GM18502 (cell line): Measurements from ENCODE around the gene TCEANC.

ENCODE experiments used
- ATAC-seq: cut with Tn5 transposase; IDR thresholded peaks from one replicate; pipeline ENCODE4 v1.9.1; 2021; ENCODE audit warnings: mild to moderate bottlenecking; ENCODE audit not compliant: unreplicated experiment, poor library complexity

Gene TCEANC

DNA sequence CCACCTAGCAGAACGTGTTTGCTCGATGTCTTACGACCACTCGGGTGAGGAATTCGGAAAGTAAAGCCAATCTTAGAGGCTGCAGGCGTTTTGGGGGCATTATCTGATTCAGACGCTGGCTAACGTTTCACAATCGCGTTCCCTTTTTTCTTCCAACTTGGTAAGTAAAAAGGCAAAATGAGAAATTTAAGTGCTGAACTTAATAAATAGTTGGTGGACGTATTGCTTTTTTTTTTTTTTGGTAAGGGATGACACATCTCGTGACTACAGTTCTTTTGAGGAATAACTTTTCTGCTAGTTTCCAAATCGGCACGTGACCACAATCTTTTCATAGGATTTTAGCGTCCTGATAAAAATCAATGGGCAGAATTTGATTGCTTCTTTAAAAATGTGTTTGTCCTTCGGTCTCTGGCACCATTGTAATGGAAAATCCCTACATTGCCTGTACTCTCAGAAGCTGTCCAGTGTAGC, 36.8 kb downstream of the TCEANC start:
- no peak for ATAC-seq

DNA sequence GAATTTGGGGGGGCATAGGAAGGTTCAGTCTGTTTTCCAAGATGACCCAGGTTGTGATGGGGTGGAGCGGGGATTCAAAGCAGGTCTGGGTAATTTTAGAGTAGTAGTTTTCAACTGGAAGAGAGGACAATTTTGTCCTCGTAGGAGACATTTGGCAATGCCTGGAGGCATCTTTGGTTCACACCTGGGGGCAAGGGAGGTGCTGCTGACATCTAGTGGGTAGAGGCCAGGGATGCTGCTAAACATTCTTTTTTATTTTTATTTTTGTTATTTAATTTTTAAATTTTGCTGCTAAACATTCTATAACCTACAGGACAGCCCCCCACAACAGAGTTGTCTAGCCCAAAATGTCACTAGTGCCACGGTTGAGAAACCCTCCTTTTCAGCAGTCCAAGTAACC, 37.9 kb downstream of the TCEANC start:
- no peak for ATAC-seq

DNA sequence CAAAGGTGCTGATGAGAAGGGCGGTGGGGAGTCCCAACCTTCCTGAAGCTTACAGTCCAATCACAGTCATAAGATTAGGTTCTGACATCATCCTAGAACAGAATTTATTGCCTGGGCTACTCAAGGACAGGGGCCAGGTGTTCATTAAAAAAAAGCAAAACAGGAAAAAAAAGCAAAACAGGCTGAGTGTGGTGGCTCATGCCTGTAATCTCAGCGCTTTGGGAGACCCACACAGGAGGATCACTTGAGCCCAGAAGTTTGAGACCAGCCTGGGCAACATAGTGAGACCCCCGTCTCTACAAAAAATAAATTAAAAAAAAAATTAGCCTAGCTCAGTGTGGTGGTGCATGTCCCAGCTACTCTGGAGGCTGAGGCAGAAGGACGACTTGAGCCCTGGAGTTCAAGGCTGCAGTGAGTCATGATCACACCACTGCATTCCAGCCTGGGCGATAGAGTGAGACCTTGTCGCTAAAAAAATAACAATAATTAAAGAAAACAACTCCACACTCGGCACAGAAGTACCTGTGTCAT, 39.0 kb downstream of the TCEANC start:
- ATAC-seq: no peak

DNA sequence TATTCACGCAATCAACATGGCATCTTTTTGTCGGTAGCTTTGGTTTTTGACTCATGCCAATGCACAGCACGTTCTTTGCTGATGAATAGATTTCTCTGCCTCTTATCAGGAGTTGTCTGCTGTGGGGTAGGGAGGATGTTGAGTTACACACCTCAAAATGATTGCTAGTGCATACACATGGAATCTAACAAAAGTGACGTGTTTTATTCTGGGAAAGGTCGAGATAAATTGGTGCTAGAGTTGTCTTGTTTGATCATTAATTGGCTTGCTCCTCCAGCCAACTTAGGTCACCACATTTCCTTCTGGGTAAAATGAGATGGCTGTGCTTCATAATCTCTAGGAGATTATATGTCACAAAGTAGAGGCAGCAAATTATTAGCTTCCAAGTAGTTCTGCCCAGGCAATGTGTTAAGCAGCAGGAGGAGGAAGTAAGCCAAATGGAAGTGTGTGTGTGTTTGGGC, 39.9 kb downstream of the TCEANC start:
- ATAC-seq: no peak

DNA sequence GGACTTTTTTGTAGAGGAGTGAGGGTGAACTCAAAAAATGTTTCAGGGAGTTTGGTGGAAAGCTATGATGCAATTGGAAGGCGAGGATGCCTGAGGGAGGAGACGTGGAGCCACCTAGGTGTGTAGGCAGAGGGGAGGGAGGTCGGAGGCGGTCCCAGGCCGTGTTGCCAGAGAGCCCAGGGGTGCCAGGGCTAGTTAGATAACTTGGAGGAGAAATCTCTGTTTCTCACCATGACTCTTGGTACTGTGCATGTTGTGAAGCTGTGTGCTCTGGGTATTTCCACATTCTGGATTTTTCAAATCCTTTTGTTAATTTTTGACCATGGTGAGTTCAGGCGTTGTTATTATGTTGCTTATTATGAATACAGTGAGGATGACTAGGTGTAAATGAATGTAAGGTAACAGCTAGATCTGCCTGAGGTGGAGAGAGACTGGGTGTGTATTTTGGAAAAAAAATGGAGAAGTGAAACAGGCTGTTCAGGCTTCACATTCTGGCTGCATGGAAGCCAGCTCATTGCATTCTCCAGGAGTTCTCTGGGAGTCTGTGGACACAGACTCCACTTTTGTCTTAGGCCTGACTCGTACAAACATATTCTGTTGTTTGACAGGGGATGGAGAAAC, 40.5 kb downstream of the TCEANC start:
- ATAC-seq: no peak

DNA sequence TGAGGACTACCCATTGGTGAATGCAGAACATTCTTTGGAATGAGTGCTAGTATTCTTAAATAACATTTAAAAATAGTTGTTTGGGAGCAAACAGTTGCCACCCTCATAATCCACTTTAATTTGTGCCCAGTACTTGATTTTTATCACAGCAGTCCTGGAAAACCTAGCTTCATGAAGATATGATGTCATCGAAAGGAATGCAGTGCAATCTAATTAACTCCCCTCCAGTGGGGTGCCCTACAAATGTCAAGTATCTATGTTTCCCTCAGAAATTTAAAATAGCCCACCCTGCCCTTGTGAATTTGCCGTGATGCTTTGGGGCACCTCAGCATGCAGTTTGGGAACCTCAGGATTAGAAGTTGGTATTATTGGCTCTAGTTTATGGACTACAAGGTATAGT, 41.4 kb downstream of the TCEANC start:
- no peak for ATAC-seq

DNA sequence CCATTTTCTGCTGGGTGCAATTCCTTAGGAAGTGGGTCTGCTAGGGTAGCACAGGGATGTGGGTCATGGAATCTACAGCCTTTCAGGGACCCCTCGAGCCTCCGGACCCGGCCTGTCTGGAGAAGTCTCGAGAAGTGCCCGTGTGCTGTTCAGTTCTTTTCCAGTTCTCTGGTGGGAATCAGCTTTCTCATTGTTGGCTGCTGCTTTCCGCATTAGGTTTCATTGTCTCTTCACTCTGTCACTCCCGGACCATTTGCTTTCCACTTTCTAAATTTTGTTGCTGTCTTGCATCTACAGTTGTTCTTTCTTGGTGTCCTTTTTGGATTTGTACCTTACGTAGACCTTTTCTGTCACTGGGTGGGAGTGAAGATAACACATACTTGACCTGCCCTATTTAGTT, 42.0 kb downstream of the TCEANC start:
- no peak for ATAC-seq

DNA sequence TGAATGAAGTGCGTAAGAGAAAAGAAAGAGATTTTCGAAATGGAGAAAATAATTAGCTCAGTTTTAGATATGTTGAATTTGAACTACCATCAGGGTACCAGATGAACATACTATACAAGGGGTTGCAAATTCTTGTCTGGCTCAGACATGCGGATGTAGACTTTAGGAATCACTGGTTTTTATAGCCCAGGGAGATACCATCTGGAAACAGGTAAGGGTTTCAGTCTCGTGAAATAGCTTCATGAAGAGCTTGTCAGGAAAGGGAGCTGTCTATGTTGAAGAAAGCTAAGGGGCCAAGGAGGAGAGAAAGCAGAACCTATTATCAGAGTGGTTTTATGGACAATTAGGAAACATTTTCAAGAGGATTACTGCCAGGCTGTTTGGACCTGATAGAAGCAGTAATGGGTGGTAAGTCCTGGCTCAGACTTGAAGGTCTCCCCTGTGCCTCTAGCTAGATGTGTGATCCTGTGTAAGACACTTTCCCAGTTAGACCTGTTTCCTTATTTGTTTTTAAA, 42.7 kb downstream of the TCEANC start:
- ATAC-seq: no peak

DNA sequence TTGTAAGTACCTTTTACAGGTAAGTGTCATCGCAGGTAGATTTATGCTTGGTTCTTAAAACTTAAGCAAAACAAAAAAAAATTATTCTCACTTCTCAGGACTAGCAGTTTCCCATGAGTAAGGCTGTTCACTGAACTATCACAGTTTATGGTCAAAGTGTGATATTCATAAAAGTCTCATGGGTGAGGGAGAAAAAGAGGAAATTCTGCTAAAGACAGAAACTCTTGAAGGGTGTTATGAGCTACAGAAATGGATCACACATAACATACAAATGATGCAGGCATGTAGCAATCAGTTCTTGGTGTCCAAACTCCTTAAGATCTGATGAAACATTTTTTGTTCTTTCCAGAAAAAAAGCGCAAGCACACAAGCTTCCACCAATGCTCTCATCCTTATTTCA, 44.5 kb downstream of the TCEANC start:
- ATAC-seq: peak; percentile 59

DNA sequence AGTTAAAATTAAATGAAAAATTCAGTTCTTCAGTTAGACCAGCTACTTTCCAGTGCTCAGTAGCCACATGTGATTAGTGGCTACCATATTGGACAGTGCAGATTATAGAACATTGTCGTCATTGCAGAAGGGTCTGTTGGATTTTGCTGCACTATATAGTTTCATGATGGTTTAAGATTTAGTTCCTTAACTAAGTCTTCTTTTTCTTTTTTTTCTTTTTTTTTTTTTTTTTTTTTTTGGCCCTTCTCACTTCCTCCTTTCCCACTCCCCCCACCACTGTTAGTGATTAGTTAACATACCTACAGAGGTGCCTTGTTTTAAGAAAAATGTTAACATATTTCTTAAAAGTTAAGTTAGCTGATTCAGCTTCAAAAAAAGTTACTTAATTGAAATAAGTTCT, 45.0 kb downstream of the TCEANC start:
- ATAC-seq: peak; percentile 23

DNA sequence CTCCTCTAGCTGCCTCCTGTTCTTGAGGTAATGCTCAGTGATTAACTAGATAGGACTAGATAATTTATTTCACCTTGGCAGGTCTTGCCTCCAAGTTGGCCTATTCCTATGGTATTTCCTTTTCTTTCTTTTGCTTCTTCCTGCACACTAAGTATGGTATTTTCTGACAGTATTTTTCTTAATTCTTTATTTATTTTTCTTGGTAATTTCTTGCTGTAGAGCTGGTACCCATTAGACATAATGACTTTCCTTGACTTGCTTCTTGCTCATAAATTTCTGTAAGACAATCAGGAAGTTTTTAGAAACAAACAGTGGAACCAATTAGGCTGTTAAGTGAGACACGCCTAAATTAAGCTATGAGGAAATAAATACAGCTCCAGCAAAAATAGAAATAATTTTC, 45.5 kb downstream of the TCEANC start:
- ATAC-seq: no peak

DNA sequence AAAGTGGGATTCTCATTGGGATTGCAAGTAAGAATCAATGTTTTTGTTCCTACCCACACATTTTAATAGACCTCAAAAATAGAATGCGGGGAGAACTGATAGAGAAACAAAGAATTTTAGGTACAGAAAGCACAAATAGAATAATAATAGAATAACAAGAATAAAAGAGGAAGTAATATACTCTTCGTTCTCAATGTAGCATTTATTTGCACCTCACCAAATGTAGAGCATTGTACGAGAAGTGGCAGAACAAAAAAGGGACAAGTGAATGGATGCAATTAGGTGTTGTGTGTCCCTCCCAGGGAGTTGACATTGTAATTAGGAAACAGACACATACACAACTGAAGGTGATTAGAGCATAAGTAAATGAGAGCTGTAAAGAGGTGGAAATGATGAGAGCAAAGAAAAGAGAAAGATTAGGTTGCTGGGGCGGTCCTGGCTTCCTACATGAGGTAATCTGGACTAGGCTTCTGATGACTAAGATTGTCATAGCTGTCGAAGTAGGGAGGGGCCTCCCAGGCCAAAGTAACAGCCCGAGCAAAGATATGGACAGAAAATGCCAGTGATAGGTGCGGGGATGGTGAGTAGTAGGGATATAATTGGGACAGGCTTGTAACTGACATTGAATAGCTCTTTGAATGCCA, 46.4 kb downstream of the TCEANC start:
- peak; percentile 47 for ATAC-seq

DNA sequence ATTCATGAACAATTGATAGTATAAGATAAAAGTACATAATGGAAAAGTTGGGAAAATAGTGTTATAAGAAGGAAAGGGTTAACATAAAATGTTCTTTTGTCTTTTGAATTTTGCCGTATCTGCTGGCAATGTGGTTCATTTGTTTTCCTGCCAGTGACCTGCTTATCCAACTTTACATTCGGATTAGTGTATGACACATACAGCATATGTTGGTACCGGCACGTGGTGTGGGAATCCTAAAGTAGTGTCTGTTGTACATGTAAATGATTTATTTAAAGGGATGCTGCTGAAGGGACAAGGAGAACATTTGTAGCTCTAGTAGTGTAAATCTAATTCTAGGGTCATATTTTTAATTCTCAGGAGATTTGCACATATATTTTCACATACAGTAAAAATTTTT, 47.4 kb downstream of the TCEANC start:
- ATAC-seq: no peak

DNA sequence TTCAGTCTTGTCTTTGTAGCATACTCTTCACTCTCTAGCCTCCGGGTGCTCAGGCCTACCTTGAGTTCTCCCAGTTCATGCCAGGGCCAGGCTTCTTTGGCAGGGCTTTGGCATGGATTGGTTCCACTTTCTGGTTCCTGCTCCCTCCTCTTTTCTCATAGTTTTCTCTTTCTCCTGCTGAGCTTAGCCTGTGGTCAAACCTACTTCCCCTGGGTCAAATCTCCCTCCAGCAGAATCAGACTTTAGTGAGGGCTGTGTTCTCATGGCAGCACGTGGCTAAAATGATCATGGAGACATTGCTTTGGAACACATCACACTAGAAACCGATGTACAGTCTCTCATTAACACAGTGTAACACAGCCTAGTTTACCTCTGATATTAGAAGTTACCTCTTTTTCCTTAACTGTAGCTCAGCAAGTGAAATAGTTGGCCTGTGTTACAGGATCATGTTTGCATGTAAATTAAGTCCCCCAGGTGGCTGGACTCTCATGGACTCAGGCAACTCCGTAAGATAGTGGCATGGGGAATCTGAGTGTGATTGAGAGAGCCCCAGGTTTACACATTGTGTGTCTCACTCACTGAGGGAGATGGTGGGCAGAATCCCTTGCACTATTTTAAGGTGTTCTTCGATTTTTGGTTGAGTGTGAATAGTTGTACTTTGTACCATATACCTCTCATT, 49.3 kb downstream of the TCEANC start:
- ATAC-seq: no peak

DNA sequence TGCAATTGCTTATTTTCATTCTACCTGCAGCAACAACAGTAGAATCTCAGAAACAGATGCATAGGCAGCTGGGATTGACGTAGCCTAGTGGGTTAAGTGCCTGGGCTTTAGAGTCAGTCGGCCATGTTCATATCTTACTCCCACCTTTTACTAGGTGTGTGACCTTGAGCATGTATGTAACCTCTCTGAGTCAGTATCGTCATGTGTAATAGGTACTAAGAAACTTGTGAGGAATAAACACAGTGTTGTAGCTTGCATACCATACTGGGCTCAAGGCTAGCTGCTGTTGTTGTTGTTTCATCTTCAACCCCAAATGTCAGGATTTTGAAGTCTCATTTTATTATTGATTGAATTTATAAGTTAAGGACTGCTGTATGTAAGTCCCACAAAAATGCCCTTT, 50.2 kb downstream of the TCEANC start:
- no peak for ATAC-seq

DNA sequence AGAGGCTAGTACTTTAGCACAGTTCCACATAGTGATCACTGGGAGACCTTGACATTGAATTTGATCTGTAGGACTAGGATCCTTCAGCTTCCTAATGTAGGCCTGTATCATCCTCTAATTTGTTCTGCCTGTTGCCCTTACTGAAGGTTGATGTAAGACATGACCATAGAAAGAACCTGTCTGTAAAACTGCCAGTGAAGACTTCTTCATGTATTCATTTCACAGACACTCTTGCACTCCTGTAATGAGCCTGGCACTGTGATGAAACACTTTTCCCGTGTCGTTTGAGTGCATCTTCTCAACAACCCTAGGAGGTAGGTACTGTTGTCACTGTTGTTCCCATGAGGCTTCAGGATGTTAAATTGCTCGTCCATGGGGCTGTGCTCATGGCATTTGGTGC, 50.6 kb downstream of the TCEANC start:
- ATAC-seq: no peak

DNA sequence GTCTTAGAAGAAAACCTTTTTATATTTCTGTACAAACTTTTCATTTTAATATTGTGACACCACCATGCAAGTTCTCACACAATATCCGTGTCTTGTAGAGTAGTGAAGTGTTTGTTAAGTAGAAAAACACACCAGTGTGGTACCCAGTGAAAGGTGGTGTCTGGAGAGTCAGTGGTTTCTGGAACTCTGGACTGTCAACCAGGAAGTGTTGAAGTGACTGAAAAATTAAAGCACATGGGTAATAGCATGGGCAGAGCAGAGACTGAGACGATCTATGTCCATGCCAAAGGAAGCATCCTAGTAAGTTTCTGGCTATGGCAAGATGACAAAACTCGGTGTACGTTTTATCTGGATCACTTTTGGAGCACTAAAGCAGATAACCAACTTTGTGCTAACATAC, 58.2 kb downstream of the TCEANC start:
- ATAC-seq: no peak
